GM18519 (cell line): ENCODE data around the gene FHIT.

Source experiments
- ATAC-seq: cut with Tn5 transposase; IDR thresholded peaks from one replicate; pipeline ENCODE4 v1.9.1; 2021; ENCODE audit warnings: mild to moderate bottlenecking, moderate library complexity; ENCODE audit not compliant: unreplicated experiment, low FRiP score

FHIT gene

DNA sequence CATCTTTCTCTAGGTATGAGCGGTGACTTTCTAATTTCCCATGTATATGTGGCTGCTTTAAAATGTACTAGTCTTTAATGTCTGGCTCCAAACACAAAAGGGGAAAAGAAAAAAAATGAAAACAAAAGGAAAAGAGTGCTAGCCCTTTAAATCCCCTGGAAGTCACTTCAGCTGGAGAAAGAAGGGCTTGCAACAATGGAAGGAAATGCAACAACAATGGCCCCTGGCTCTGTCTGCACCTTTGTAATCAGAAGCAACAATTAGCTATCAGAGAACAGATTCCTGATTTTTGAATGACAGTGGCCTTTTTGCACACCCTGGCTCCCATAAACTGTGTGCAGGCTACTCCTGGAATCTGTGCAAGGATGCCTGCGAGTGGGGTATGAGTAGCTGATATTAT is 591.2 kb downstream of the FHIT start:
- no peak for ATAC-seq

DNA sequence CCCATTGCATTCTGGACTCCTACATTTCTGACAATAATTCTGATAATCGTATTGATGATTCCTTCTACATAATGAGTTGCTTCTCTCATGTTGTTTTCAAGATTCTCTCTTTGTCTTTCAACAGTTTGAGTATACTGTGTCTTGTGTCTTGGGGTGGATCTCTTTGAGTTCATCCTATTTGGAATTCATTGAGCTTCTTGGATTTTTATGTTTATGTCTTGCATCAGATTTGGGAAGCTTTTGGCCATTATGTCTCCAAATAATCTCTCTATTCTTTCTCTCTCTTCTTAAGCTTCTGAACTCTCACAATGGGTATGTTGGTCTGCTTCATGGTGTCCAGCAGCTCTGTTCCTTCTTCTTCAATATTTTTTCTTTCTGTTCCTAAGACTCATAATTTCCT is 592.2 kb downstream of the FHIT start:
- ATAC-seq: no peak

DNA sequence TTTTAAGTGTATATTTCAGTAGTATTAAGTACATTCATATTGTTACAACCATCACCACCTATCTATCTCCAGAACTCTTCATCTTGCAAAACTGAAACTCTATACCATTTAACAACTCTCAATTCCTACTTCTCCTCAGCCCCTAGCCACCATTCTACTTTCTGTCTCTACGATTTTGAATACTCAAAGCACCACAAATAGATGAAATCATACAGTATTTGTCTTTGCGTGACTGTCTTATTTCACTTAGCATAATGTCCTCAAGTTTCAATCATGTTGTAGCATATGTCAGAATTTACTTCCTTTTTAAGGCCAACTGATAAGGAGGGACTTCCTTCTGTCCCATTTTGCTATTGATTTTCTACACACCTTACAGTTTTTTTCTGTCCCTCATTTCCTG is 593.3 kb downstream of the FHIT start:
- peak; percentile 98 for ATAC-seq

DNA sequence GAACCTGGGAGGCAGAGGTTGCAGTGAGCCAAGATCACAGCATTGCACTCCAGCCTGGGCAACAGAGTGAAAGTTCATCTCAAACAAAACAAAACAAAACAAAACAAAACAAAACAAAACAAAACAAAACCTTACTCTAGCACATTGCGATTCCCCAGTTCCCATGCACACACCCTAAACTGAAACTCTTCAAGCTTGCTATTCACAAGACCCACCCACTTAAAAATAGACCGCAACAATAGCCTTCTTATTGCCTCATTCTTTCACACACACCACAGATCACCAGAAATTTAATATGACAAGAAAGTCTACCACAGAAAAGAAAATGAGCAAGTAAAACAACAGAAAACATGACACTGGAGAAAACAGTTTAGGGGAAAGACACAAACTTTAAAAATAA is 598.4 kb downstream of the FHIT start:
- ATAC-seq: peak; percentile 51

DNA sequence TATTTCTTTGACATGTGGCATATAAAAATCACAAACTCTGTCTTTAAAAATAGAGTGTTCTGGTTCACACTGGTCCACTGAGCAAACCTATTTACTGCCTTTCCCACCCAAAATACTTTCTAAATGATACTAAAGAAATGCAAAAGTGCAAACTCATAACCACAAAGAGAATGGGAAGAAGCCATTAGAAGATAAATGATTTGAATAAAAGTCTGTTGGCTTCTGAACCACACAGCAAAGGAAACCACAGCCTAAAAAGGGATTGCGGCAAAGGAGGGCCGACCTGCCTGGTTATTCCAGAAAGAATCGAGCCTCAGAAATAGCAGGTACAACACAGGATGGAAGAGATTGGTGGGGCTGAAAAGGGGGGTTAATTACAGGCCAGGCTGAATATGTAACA is 599.5 kb downstream of the FHIT start:
- no peak for ATAC-seq

DNA sequence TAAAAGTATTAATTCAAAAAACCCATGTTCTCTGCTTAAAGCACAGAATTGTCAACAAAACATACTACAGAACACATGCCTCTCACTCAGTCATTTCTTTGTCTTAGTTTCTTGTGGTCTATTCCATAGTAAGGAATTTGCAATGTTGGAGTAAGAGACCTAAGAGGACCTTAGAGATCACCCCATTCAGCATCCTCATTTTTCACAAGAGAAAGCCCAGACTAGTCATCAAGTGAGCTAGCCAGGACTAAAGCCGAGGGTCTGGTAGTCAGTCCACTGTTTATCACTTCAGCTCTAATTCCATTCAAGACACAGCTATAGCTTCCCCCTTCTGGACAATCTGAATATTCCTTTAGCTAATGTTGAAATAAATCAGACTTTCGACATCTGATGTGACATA is 601.1 kb downstream of the FHIT start:
- no peak for ATAC-seq

DNA sequence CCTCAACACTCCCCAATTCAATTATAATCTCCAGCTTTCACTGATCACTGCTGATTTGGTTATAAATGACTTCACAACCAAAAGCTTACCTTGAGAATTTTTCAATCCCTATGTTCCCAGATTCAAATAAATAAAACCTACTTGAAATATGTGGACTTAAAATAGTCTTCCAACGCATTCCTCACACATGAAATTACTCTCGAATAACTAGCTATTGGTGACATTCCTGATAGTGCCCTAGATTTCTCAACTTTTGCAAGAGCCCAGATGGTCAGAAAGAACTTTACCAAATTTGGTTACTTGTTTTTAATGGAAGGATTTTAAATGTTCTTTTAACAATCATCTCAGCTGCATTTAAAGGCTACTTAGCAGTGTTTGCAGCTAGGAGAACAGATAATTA is 605.5 kb downstream of the FHIT start:
- no peak for ATAC-seq

DNA sequence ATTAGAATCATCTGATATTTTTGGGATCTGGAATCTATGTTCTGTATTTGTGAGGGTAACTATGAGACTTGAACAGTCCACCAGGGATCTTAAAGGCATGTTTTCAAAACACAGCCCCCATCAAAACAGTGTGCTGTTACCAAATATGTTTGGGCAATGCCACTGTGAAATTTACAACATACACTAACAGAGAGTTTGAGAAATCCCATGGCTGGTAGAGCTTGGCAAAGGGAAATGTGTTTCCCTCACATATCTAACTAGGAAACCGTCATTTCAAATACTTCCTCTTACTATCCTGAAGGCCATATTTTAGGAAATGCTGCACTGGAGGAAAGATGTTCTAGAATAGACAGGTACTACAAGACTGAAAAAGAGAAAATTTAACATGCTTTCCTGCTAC is 607.4 kb downstream of the FHIT start:
- ATAC-seq: no peak

DNA sequence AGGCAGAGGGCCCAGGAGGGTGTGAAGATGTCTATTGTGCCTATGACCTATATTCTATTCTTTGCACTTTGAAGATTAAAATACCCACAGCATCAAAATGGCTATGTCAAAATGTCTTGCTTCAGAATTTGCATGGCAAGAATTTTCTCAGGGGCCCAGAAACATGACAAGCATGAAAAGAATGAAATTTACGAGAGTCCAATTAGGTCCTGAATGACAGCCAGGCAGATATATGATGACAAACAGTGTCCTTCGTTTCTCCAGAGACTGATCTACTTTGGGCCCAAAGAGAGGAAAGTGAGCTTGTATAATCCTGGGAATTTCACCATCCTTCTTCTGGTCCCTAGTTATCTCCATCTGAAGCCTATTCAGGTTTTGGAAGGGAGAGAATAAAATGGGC is 609.9 kb downstream of the FHIT start:
- ATAC-seq: no peak

DNA sequence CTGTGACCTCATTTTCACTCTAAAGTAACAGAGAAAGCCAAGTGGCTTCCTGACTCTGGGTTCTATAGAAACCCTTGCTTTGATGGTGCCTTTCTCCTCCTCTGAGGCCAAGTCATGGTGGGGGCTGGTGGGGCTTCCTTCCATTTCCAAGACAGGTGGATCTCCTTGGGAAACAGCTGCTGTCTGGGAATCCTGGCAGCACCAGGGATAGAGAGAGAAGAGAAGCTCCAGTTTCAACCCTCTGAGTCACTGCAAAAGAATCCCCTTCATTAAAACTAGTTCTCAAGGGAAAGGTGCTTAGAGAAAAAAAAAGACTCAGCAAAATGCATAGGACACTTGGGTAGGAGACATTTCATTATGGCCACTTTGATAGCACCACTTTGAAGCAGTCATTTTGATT is 614.4 kb downstream of the FHIT start:
- no peak for ATAC-seq

DNA sequence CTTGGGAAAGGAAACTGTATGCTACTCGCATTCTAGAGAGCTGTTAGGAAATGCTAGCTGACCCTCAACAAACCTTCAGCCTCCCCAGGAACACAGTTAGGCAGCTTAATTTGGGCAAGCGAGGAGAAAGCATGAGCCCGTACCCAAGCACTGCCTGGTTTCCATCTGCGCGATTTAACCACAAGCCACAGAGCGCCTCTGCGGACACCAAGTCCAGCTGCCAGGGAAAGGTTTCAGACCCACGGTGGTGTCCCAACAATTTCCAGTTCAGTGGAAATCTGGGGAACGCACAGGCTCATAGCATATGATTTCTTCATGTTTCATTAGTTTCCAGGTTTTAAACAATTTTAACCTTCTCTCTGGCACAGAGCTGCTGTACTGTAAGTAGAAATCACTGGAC is 617.6 kb downstream of the FHIT start:
- no peak for ATAC-seq

DNA sequence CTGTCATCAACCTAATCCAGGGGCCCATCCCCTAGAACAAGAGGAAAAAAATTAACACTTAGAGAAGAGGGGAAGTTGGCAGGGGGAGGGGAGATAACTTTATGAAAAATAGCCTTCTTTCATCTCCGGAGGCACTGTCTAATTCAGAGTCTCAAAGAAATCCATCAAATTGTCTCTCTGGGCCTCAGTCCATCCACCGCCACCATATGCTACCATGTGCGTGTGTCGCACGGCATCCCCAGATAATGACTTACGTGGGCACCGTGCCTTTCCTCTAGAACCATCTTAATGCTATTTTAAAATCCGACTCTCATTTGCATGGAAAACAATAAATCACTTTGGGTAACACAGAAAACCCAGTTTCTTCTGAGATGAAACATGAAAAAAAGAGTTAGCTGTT is 619.7 kb downstream of the FHIT start:
- no peak for ATAC-seq

DNA sequence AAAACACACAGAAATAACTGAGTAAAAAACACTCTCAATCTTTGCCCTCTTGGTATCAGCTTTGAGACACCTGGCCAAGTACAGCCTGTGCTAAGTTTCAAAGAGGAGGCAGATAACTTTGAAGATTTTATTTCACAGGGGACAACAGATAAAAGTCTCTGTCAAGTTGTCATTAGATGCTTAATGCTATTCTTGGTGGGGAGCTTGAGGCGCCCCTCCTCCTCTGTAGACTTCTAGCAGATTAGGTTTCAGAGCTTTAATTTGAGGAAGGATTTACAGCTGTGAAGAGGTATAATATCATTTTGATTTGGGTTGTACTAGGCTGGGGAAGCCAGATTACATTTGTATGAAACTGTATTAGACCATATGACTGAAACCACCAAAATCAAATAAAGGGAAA is 620.3 kb downstream of the FHIT start:
- ATAC-seq: no peak

DNA sequence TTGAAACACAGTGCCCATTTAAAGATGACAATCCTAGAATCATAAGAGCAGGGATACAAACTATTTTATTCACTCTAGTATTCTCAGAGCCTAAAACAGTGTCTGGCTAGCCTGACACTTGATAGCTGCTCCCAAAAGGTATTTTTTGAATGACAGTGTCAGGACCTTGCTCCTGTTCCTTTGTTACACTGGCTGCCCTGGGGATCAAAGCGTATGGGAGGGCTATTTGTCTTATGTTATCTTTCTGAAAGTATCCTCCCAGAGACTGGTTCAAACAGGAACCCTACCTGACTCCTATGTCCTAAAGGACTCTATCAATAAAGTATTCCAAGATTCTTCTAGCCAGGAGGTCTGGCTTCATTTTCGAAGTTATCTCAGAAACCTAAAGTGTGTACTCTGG is 621.4 kb downstream of the FHIT start:
- no peak for ATAC-seq

DNA sequence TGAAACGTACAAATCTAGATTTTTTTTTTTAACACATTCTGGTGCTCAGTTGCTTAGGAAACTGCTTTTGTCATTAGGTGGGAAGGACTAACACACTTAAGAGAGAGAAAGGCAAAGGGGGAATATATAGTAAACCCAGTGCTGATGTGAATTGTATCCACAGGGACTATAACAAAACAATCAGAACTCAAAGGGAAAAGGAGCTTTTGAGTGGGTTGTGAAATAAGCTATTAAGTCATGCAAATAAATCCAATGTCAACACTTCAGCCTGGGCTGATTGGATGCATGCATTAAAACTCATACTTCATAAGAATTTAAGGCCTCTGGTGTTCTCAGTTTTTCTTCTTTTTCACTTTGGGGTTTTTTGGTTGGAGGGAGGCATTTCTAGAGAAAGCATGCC is 628.9 kb downstream of the FHIT start:
- ATAC-seq: no peak

DNA sequence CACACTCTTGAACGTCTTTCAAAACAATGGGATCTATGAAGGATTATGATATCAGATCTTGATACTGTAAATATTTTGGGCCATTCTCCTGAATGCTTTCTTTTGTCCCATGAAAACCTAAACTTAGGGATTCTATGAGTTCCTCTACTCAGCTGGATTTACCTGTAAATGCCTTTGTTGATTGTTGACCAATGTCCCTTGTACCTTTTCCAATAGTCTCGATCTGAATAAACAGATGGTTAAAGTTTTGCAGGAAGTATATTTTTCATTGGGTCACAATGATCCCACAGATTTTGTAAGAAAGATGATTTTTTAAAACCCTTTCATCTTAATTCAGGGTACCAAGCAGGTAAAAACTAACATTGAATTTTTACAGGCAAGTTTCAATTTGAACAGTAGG is 634.1 kb downstream of the FHIT start:
- no peak for ATAC-seq

DNA sequence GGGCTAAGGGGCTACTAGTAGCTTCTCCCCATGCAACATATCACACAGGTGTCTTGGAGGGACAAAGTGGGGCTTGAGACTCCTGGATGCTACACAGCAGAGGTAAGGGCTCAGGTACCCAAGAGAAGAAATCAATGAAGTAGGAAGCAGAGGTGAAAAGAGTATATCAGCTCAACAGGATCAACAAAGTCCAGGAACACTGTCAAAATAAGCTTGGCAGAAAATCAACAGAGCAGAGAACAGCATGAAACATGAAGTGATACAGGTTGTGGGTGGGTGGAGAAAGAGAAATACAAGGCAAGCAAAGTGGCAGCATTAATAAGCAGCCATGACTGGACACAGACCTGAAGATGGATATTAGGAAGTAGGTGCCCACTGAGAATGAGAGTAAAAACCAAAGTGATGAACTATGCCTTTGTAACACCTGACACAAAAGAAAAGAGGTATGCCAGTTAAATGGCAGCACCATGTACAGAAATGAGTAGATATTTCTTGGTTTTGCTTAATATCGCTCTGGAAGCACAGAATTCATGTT is 637.4 kb downstream of the FHIT start:
- ATAC-seq: no peak

DNA sequence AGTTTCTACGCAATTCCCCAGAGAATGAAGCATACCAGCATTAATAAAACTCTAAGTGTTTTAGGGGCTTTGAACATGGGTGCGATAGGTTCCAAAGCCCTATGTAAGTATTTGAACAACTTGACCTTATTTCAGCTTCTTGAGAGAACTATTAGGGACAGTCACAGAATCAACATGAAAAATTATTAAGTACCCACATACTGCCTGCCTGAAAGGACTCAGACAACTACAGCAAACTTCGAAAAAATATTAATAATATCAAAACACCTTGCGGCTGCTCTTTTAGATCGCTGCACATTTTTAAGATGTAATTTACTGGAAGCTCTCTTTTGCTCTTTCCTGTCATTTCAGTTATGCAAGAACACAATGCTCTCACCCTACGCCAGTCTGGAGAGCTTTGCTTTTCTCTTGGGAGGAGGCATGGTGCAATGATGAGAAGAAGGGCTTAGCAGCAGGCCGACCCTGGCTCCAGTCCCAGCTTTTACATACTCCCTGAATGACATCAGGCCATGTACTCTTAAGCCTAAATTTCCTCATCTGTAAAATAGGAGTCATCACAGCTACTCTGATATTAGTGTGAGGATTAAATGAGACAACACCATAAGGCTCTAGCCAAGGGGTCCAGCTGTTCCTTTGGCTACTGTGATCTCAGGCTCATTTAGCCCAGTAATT is 640.7 kb downstream of the FHIT start:
- no peak for ATAC-seq

DNA sequence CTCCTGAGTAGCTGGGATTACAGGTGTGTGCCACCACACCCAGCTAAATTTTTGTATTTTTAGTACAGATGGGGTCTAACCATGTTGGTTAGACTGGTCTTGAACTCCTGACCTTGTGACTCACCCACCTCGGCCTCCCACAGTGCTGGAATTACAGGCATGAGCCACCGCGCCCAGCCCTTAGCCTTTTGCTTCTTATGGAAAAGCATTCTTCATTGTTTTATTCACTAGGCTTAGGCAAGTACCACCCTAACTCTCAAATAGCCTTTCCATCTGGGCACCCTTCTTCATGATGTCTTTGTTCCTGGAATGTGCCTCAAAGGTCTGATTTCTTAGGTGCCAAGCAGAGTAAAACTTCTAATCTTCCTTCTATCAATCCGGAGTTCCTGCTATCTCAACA is 641.8 kb downstream of the FHIT start:
- ATAC-seq: no peak

DNA sequence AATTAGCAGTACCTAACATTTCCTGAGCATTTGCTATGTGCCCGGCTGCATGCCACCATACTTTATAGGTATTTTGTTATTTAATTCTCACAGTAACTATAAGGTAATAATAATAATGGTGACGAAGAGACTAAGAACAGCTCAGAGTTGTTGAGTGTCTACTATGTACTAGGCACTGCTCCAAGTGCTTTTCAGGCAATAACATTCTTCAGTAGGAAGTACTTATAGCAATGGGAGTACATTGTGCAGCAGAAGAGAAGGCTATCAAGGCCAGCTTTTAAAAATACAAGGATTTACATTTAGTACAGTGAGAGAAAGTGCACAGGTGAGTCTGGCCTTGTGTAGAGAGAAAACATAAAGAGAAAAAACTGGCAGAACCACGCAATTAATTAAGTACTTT is 647.4 kb downstream of the FHIT start:
- ATAC-seq: no peak

DNA sequence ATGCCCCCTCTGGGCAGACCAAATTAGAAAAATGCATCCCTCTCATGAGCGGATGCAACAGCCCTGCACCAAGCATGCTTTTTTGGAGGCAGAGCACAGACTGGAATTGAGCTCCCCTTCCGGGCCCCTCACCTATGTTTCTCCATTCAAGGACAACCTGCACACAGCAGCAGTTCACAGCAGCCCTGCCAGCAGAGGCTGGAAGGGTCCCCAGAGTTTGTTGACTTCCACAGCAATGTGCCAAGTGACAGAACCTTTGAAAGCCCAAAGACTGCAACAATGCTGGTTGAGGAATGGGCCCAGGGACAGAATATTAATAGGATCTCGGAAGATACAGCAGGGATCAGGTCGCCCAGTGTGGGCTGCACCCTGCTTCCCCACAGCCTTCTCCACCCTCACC is 650.4 kb downstream of the FHIT start:
- no peak for ATAC-seq

DNA sequence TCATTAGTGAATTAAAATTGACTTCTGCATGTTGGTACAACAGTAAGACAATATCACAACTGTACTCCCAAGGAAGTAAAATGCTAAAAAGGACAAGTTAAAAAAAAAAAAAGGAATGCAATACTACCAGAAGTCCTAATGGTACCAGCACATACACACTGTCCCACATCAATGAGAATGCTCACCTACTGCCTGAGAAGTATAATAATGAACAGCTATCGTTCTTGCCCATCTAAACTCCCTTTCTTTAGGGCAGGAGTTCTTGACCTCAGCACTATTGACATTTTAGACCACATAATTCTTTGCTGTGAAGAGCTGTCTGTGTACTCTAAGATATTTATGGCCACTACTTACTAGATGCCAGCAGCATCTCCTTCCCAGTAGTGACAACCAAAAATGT is 651.7 kb downstream of the FHIT start:
- ATAC-seq: no peak

DNA sequence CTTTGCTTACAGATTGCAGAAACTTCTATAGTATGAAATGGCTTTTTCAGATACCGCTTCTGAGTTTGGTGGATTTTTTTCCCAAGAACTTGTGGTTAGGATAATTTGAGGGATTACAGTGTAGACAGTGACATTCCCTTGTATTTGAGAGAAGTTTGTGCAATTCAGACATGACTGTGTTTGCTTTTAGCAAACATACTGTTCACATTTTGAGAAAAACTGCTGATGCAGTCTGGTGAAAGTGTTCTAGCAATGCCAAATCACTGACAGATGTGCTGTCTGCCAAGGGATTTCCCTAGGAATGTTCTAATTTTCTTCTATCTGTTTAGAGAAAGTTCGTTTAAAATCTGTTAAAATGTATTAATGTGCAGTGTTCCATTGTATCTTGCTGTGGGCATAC is 652.6 kb downstream of the FHIT start:
- no peak for ATAC-seq
